HG03139 (cell line): ENCODE measurements around the gene EPHB6.

Source experiments
- ATAC-seq: cut with Tn5 transposase; IDR thresholded peaks from one replicate; pipeline ENCODE4 v1.9.1; 2021; ENCODE audit not compliant: unreplicated experiment

The EPHB6 gene

GRCh38 chr7:142916508-142916907, 61.6 kb downstream of the EPHB6 start:
- ATAC-seq: no peak

GRCh38 chr7:142917447-142917846, 62.6 kb downstream of the EPHB6 start:
- ATAC-seq: no peak

DNA sequence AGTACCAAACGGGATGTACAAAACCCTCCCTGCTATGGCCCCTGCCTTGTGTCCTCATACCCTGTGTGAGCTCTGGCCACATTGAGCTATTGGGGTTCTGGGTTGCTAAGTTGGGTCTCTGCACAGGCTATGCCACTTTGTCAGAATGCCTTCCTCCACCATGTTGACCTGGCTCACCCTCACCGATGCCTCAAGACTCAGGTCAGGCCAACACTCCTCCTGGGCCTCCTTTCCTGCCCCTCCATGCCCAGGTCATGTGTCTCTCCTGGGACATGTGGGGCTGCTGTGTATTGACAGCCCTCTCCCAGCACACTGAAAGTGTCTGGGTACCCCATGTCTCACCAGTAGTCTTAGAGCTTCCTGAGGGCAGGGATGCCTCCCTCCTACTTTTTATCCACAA, 64.0 kb downstream of the EPHB6 start:
- ATAC-seq: no peak

GRCh38 chr7:142919656-142920055, 64.8 kb downstream of the EPHB6 start:
- no peak for ATAC-seq
